Stimulated activated CD4-positive, alpha-beta T cell treated with anti-CD3 and anti-CD28 coated beads, TNF-alpha, amount 100 ng/mL, for 24 hours (primary cell): Measurements from ENCODE around the gene EGR2.

Source experiments
- DNase-seq, 3 experiments: peaks; one replicate each; pipeline ENCODE4 v3.0.0-alpha.2; 2020; ENCODE audit warnings: low read depth in 3 of 3

EGR2 gene

GRCh38 chr10:62816331-62817120, at the start of gene EGR2:
EGR2 (minus strand) TSS chr10:62816366; CDS start chr10:62816029, 337 bp downstream.
- peak; percentile 90 to 93 (median 92) for DNase-seq

- no peak for DNase-seq
Measured at GRCh38 chr10:62862447-62862846, 46.3 kb upstream of the EGR2 start.

GRCh38 chr10:62861507-62861906, 45.3 kb upstream of the EGR2 start:
- DNase-seq: no peak

- no peak for DNase-seq
Measured at GRCh38 chr10:62860946-62861345, 44.8 kb upstream of the EGR2 start.

- no peak for DNase-seq
Measured at GRCh38 chr10:62858364-62858763, 42.2 kb upstream of the EGR2 start.

GRCh38 chr10:62856021-62856420, 39.9 kb upstream of the EGR2 start:
- DNase-seq: no peak

GRCh38 chr10:62853710-62854109, 37.5 kb upstream of the EGR2 start:
- peak in 1 of 3 experiments; percentile 59 for DNase-seq

- peak in 1 of 3 experiments; percentile 54 for DNase-seq
Measured at GRCh38 chr10:62852961-62853702, 37.0 kb upstream of the EGR2 start.

- no peak for DNase-seq
Measured at GRCh38 chr10:62851442-62851841, 35.3 kb upstream of the EGR2 start.

- DNase-seq: no peak
Measured at GRCh38 chr10:62850646-62851045, 34.5 kb upstream of the EGR2 start.

GRCh38 chr10:62847433-62847832, 31.3 kb upstream of the EGR2 start:
- no peak for DNase-seq

GRCh38 chr10:62844280-62845011, 28.3 kb upstream of the EGR2 start:
- peak in 1 of 3 experiments; percentile 32 for DNase-seq

- DNase-seq: no peak
Measured at GRCh38 chr10:62843600-62843999, 27.4 kb upstream of the EGR2 start.

- no peak for DNase-seq
Measured at GRCh38 chr10:62842983-62843382, 26.8 kb upstream of the EGR2 start.

GRCh38 chr10:62839590-62839989, 23.4 kb upstream of the EGR2 start:
- no peak for DNase-seq

- DNase-seq: no peak
Measured at GRCh38 chr10:62831346-62831745, 15.2 kb upstream of the EGR2 start.

- no peak for DNase-seq
Measured at GRCh38 chr10:62830679-62831078, 14.5 kb upstream of the EGR2 start.

- DNase-seq: no peak
Measured at GRCh38 chr10:62829622-62830021, 13.5 kb upstream of the EGR2 start.

- no peak for DNase-seq
Measured at GRCh38 chr10:62826273-62826672, 10.1 kb upstream of the EGR2 start.

- no peak for DNase-seq
Measured at GRCh38 chr10:62820586-62820985, 4.4 kb upstream of the EGR2 start.

- no peak for DNase-seq
Measured at GRCh38 chr10:62819141-62819920, 3.2 kb upstream of the EGR2 start.
